Measurements from ENCODE around the gene SESN1. TPM values are rescaled to one million over a fixed set of nuclear protein-coding genes. Genes with fewer than 3 reads are reported as not detected.
A peak's percentile ranks its signal among the peaks of the same experiment; 100 is the strongest.

Gene SESN1
- polyA plus RNA-seq, 2 of the 4 experiments (the other 2 are of a cell fraction) = 7.9 to 13.9 TPM

- FAIRE-seq (no peak), DNase-seq (ENCODE audit: low read depth in 1 of 2, low spot score in 1 of 2) (no peak), ATAC-seq (no peak)
- POLR2A ChIA-PET = no interaction called here
- no peaks in the 10 kb centered on the region for H3K9me3 ChIP-seq
- TF ChIP-seq CTCF (IDR thresholded peaks at IDR 0.05) (no peak), MAZ (IDR thresholded peaks at IDR 0.05; ENCODE audit: borderline replicate concordance, low read depth, low read length) (no peak), JUN (IDR thresholded peaks at IDR 0.05) (no peak), MYC (IDR thresholded peaks at IDR 0.05; ENCODE audit: borderline replicate concordance, low read length) (no peak), RCOR1 (IDR thresholded peaks at IDR 0.05; ENCODE audit: low read depth, low read length) (no peak), HOXA7 (CRISPR knock-in tag; IDR thresholded peaks at IDR 0.05) (no peak), NFE2L2 (conservative IDR thresholded peaks at IDR 0.05; ENCODE audit: low read length) (no peak), ATOH8 (CRISPR knock-in tag; IDR thresholded peaks at IDR 0.05; ENCODE audit: low read depth) (no peak), KDM1A (IDR thresholded peaks at IDR 0.05; ENCODE audit: low read depth) (no peak), USF2 (IDR thresholded peaks at IDR 0.05) (no peak), CBX8 (IDR thresholded peaks at IDR 0.05) (no peak), ELK1 (IDR thresholded peaks at IDR 0.05; ENCODE audit: low read depth, low read length) (no peak), FOXS1 (CRISPR knock-in tag; IDR thresholded peaks at IDR 0.05) (no peak), CBX2 (IDR thresholded peaks at IDR 0.05; ENCODE audit: borderline replicate concordance, low read depth) (no peak), FOSL2 (IDR thresholded peaks at IDR 0.05) (no peak), FOSL2 (CRISPR knock-in tag; IDR thresholded peaks at IDR 0.05) (no peak), HDAC2 (IDR thresholded peaks at IDR 0.05) (no peak), CEBPB (IDR thresholded peaks at IDR 0.05) (no peak), MAX (IDR thresholded peaks at IDR 0.05) (no peak)
- no peak overlapping the region for H3K4me2 ChIP-seq
- no peak overlapping the region for H3K27ac ChIP-seq
- no peaks in the 10 kb centered on the region for H3K4me1 ChIP-seq
- H3K4me3 ChIP-seq = no peak overlapping the region
- CTCF ChIA-PET = interaction anchor here (0.7 to 7.4 kb wide), 13 partner anchors 7 to 555 kb away, joined by 3 to 79 read pairs (median 4); no protein-coding TSS in a partner anchor
Observed at GRCh38 chr6:109074133-109074415, 20.6 kb downstream of the SESN1 start.

- TF ChIP-seq SMC3 (IDR thresholded peaks at IDR 0.05) = peak; percentile 49; the same call in 2 of the 3 replicates
- peak; percentile 73 for TF ChIP-seq CTCF (IDR thresholded peaks at IDR 0.05)
- TF ChIP-seq HOXB13 (CRISPR knock-in tag; IDR thresholded peaks at IDR 0.05; ENCODE audit: low read depth) = no peak
- TF ChIP-seq USF2 (IDR thresholded peaks at IDR 0.05) = no peak
- TF ChIP-seq RAD21 (conservative IDR thresholded peaks at IDR 0.05 in 1 of 2, IDR thresholded peaks at IDR 0.05 in 1 of 2) = peak; percentile 71 to 80
- TF ChIP-seq KDM1A (IDR thresholded peaks at IDR 0.05; ENCODE audit: low read depth) = no peak
- H3K9me3 ChIP-seq = no peaks in the 10 kb centered on the region
- 40% methylated on average over 7 of the region's 7 CpGs for WGBS (ENCODE audit: missing lambda C conversion rate)
- ATAC-seq (peak in 1 of 2 experiments; percentile 51; a peak in 2 of 6 replicates), DNase-seq (ENCODE audit: low read depth in 1 of 2, low spot score in 1 of 2) (peak; percentile 15 to 45), FAIRE-seq (peak; percentile 63)
- H3K4me1 ChIP-seq = no peaks in the 10 kb centered on the region
- ChIA-PET CTCF (interaction anchor here (0.7 to 7.4 kb wide), 24 partner anchors 8 to 554 kb away, joined by 3 to 79 read pairs (median 4); no protein-coding TSS in a partner anchor), POLR2A (interaction anchor here (0.7 to 1.5 kb wide), 2 partner anchors 21 to 513 kb away, joined by 3 to 5 read pairs; partner anchors contain the start of gene FOXO3)
- H3K4me3 ChIP-seq = no peak overlapping the region
- peak overlapping the region; percentile 51; the same call in 2 of the 3 replicates for H3K4me2 ChIP-seq
- no peak overlapping the region for H3K27ac ChIP-seq
Observed at GRCh38 chr6:109073344-109074132, 21.1 kb downstream of the SESN1 start.
